ENCODE data around the gene GRM8.

Gene GRM8

DNA sequence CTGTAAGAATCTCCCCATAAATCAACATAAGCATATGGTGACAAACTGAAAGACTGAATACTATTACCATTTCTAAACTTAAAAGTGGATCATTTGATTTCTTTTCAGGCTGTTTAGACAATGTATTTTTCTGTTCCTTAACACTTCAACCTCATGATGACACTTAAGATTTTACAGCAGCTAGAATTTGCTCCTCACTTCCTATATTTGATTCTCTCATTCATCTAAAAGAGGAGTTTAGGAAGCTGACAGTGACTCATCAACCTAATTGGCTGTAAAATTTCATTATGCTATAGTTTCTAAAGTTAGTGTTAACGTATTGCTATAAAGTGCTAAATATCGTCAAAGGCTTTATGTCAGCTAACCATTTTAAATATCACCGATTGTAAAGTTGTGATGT, 478.7 kb downstream of the GRM8 start:
- POLR2A ChIA-PET, result no interaction called here
- Histone ChIP-seq H3K9me3 (ENCODE audit: control insufficient read depth, insufficient read depth, low read depth, low read length) (no peaks in the 10 kb centered on the region), H3K4me1 (ENCODE audit: control insufficient read depth, insufficient read depth, low read length) (no peaks in the 10 kb centered on the region), H3K27ac (ENCODE audit: extremely low read depth, low read depth, low read length) (no peak overlapping the region), H3K36me3 (ENCODE audit: control insufficient read depth in 2 of 2, insufficient read depth in 1 of 2, low read length in 2 of 2) (no peaks in the 10 kb centered on the region), H3K4me3 (ENCODE audit: low read depth, low read length) (no peak overlapping the region)
- CTCF ChIA-PET, result no interaction called here
- no peak for TF ChIP-seq ZNF776 (tag by site-specific recombination; IDR thresholded peaks at IDR 0.05; ENCODE audit: borderline replicate concordance)
- TF ChIP-seq ZBTB7A (tag by site-specific recombination; IDR thresholded peaks at IDR 0.05; ENCODE audit: low read depth), result no peak

DNA sequence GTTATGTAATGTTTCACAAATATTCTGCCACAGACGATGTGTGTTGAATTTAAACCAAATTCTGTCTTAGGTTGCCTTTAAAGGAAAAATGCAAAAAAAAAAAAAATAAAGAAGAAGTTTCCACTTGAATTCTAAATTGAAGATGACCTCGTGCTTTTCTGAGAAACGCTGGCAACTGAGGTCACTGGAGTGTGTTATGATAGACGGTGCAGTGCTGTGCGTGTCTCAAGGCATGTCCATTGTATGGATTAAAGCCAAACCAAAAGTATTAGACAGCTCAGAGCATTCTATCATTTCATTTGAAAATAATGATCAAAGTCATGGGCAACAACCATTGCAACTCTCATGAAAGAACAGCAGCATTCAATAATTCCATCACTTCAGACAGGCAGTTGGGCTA, 483.9 kb downstream of the GRM8 start:
- ChIA-PET CTCF (interaction anchor here (0.6 kb wide), 1 partner anchor 531 kb away, joined by 6 read pairs; no protein-coding TSS in a partner anchor), POLR2A (no interaction called here)
- no peaks in the 10 kb centered on the region for H3K36me3 ChIP-seq (ENCODE audit: control insufficient read depth in 2 of 2, insufficient read depth in 1 of 2, low read length in 2 of 2)
- H3K4me1 ChIP-seq (ENCODE audit: control insufficient read depth, insufficient read depth, low read length), result no peaks in the 10 kb centered on the region
- no peak overlapping the region for H3K4me3 ChIP-seq (ENCODE audit: low read depth, low read length)
- TF ChIP-seq ZNF510 (tag by site-specific recombination; IDR thresholded peaks at IDR 0.05; ENCODE audit: insufficient replicate concordance) (no peak), ZNF416 (tag by site-specific recombination; IDR thresholded peaks at IDR 0.05) (no peak), ZNF521 (tag by site-specific recombination; IDR thresholded peaks at IDR 0.05) (no peak), HOXD13 (CRISPR knock-in tag; IDR thresholded peaks at IDR 0.05; ENCODE audit: borderline replicate concordance) (no peak), ZNF624 (tag by site-specific recombination; IDR thresholded peaks at IDR 0.05) (no peak), ZNF24 (tag by site-specific recombination; IDR thresholded peaks at IDR 0.05) (no peak), ZNF37A (tag by site-specific recombination; IDR thresholded peaks at IDR 0.05) (no peak), ZBTB48 (tag by site-specific recombination; IDR thresholded peaks at IDR 0.05) (no peak), ZNF184 (tag by site-specific recombination; IDR thresholded peaks at IDR 0.05) (no peak), ZNF76 (tag by site-specific recombination; IDR thresholded peaks at IDR 0.05; ENCODE audit: borderline replicate concordance, low read depth) (no peak), ZNF596 (tag by site-specific recombination; IDR thresholded peaks at IDR 0.05) (no peak), RBAK (tag by site-specific recombination; IDR thresholded peaks at IDR 0.05) (no peak), ZNF585B (tag by site-specific recombination; IDR thresholded peaks at IDR 0.05) (no peak), SP2 (tag by site-specific recombination; IDR thresholded peaks at IDR 0.05) (no peak)
- H3K9me3 ChIP-seq (ENCODE audit: control insufficient read depth, insufficient read depth, low read depth, low read length), result no peaks in the 10 kb centered on the region
- H3K27ac ChIP-seq (ENCODE audit: extremely low read depth, low read depth, low read length), result no peak overlapping the region

DNA sequence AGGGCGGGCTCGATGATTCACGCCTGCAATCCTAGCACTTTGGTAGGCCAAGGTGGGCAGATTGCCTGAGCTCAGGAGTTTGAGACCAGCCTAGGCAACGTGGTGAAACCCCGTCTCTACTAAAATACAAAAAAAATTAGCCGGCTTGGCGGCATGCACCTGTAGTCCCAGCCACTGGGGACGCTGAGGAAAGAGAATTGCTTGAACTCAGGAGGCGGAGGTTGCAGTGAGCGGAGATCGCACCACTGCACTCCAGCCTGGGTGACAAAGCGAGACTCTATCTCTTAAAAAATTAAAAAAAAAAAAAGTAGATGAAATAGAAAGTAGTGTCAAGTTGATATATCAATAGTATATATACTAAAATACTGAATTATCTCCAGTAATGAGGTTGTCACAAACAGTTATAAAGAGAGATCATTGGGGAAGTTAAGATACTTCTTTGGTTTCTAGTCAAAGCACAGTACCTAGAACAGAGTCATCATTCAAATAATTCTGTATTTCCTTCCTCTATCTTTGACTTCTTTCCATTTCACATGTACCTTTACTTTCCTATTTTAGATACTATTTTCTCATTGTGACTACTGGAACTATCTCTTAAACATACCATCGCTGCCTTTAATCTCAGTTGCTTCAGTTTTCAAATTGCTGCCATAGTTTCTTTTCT, 491.7 kb downstream of the GRM8 start:
- TF ChIP-seq ZNF658 (tag by site-specific recombination; IDR thresholded peaks at IDR 0.05), result no peak
- no peak for TF ChIP-seq SALL2 (tag by site-specific recombination; IDR thresholded peaks at IDR 0.05; ENCODE audit: borderline replicate concordance)
- TF ChIP-seq ZNF664 (tag by site-specific recombination; IDR thresholded peaks at IDR 0.05), result no peak
- TF ChIP-seq, protein P1, sequence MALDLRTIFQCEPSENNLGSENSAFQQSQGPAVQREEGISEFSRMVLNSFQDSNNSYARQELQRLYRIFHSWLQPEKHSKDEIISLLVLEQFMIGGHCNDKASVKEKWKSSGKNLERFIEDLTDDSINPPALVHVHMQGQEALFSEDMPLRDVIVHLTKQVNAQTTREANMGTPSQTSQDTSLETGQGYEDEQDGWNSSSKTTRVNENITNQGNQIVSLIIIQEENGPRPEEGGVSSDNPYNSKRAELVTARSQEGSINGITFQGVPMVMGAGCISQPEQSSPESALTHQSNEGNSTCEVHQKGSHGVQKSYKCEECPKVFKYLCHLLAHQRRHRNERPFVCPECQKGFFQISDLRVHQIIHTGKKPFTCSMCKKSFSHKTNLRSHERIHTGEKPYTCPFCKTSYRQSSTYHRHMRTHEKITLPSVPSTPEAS (tag by site-specific recombination; IDR thresholded peaks at IDR 0.05), result no peak
- TF ChIP-seq, protein P2, sequence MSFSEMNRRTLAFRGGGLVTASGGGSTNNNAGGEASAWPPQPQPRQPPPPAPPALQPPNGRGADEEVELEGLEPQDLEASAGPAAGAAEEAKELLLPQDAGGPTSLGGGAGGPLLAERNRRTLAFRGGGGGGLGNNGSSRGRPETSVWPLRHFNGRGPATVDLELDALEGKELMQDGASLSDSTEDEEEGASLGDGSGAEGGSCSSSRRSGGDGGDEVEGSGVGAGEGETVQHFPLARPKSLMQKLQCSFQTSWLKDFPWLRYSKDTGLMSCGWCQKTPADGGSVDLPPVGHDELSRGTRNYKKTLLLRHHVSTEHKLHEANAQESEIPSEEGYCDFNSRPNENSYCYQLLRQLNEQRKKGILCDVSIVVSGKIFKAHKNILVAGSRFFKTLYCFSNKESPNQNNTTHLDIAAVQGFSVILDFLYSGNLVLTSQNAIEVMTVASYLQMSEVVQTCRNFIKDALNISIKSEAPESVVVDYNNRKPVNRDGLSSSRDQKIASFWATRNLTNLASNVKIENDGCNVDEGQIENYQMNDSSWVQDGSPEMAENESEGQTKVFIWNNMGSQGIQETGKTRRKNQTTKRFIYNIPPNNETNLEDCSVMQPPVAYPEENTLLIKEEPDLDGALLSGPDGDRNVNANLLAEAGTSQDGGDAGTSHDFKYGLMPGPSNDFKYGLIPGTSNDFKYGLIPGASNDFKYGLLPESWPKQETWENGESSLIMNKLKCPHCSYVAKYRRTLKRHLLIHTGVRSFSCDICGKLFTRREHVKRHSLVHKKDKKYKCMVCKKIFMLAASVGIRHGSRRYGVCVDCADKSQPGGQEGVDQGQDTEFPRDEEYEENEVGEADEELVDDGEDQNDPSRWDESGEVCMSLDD (tag by site-specific recombination; IDR thresholded peaks at IDR 0.05), result no peak
- TF ChIP-seq ZNF274 (IDR thresholded peaks at IDR 0.05; ENCODE audit: low read length), result no peak
- no peak for TF ChIP-seq ZNF274 (tag by site-specific recombination; IDR thresholded peaks at IDR 0.05; ENCODE audit: borderline replicate concordance)
- TF ChIP-seq ZNF311 (tag by site-specific recombination; IDR thresholded peaks at IDR 0.05; ENCODE audit: borderline replicate concordance), result no peak
- TF ChIP-seq ZNF239 (tag by site-specific recombination; IDR thresholded peaks at IDR 0.05), result no peak
- TF ChIP-seq, protein P3, sequence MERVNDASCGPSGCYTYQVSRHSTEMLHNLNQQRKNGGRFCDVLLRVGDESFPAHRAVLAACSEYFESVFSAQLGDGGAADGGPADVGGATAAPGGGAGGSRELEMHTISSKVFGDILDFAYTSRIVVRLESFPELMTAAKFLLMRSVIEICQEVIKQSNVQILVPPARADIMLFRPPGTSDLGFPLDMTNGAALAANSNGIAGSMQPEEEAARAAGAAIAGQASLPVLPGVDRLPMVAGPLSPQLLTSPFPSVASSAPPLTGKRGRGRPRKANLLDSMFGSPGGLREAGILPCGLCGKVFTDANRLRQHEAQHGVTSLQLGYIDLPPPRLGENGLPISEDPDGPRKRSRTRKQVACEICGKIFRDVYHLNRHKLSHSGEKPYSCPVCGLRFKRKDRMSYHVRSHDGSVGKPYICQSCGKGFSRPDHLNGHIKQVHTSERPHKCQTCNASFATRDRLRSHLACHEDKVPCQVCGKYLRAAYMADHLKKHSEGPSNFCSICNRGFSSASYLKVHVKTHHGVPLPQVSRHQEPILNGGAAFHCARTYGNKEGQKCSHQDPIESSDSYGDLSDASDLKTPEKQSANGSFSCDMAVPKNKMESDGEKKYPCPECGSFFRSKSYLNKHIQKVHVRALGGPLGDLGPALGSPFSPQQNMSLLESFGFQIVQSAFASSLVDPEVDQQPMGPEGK (tag by site-specific recombination; IDR thresholded peaks at IDR 0.05), result no peak
- no peak for TF ChIP-seq WT1 (tag by site-specific recombination; IDR thresholded peaks at IDR 0.05)
- CTCF ChIA-PET, result no interaction called here

More for the DNA sequence above, 491.7 kb downstream of the GRM8 start:
- POLR2A ChIA-PET, result no interaction called here
- Histone ChIP-seq H3K4me1 (ENCODE audit: control insufficient read depth, insufficient read depth, low read length) (no peaks in the 10 kb centered on the region), H3K27ac (ENCODE audit: extremely low read depth, low read depth, low read length) (no peak overlapping the region), H3K4me3 (ENCODE audit: low read depth, low read length) (no peak overlapping the region), H3K36me3 (ENCODE audit: control insufficient read depth in 2 of 2, insufficient read depth in 1 of 2, low read length in 2 of 2) (no peaks in the 10 kb centered on the region), H3K9me3 (ENCODE audit: control insufficient read depth, insufficient read depth, low read depth, low read length) (no peaks in the 10 kb centered on the region)
